ENCODE measurements around the gene COLQ.
"Not testable (repeated sequence)": the region's sequence is repeated elsewhere in the genome, so short reads cannot be mapped to it uniquely, and the experiment has no call there.

COLQ gene

DNA sequence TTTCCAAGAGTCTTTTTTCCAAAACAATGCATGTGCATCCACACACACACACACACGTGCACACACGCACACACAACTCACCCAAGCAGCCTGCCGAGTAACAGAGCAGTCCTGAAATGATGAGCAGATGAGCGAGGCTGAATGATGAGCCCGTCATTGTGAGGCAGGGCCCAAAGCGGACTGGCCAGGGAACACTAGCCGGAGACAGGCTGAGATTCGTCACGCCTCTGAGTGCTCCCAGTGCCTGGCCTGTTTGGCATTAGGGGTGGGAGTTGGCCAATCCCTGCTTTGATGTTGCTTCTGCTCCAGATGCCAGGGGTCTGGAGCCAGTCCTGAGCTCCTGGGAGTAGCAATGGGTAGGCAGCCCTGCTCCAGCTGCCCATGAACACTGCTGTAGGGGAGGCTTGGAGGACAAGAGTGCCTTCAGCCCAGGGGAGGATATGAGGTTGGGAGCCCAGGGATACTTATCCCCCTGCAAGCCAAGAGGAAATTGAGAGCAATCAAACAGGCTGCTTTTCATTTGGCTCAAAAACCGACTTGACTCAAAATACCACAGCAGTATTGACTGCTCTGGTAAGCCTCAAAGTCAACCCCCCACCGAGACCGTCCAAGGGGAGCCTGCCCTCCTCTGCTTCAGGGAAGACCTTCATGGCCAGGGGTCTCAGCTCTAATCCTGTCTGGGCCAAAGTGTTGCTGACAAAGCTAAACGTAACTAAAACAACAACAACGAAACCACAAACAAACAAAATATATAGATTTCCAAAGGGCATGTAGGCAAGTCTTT is 22.9 kb downstream of the COLQ start:
- Histone ChIP-seq H3K36me3 (ENCODE audit: control insufficient read depth, insufficient read depth, low read length) (no peaks in the 10 kb centered on the region), H3K9ac (ENCODE audit: low read length) (no peak overlapping the region), H3K9me3 (ENCODE audit: control insufficient read depth, low read length) (no peaks in the 10 kb centered on the region), H3K27me3 (ENCODE audit: control insufficient read depth, insufficient read depth, low read length) (no peaks in the 10 kb centered on the region), H3K4me3 (ENCODE audit: low read length) (no peak overlapping the region), H3K4me1 (ENCODE audit: control insufficient read depth, insufficient read depth, low read length) (no peaks in the 10 kb centered on the region)

DNA sequence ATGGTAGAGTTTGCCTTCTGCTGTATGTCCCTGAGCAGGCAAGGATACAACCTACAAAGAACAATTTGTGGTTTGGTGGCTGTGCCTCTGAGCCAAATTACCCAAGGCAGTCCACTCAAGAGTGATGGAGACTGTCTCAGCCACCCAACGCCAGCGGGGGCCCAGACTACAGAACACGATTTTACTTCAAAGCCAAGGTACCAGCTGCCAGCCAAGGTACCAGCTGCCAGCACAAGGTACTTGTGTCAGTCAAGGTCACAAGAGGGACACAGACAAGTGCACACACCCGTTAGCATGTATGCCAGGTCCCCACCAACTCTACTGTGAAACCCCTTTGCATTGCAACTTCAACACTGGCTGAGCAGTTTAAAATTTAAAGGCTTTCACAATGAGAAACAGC is 23.5 kb downstream of the COLQ start:
- H3K4me1 ChIP-seq (ENCODE audit: control insufficient read depth, insufficient read depth, low read length) = no peaks in the 10 kb centered on the region
- no peak overlapping the region for H3K4me3 ChIP-seq (ENCODE audit: low read length)
- no peaks in the 10 kb centered on the region for H3K27me3 ChIP-seq (ENCODE audit: control insufficient read depth, insufficient read depth, low read length)
- no peaks in the 10 kb centered on the region for H3K36me3 ChIP-seq (ENCODE audit: control insufficient read depth, insufficient read depth, low read length)
- no peak overlapping the region for H3K9ac ChIP-seq (ENCODE audit: low read length)
- H3K9me3 ChIP-seq (ENCODE audit: control insufficient read depth, low read length) = no peaks in the 10 kb centered on the region

DNA sequence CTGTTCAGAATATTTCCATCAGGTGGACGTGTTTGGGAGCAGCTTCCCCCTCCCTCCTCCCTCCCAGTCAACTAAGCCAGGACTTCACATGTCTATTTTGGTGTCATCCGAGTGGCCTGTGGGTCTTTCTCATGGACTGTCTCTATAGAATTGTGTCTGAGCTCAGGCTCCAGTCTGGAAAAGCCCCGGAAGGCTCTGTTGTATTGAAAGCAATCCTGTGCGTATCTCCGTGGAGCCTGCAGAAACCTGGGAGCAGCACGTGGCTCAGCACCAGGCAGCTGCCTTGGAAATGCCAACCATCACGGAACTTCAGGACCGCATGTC is 25.2 kb downstream of the COLQ start:
- Histone ChIP-seq H3K4me1 (ENCODE audit: control insufficient read depth, insufficient read depth, low read length) (no peaks in the 10 kb centered on the region), H3K36me3 (ENCODE audit: control insufficient read depth, insufficient read depth, low read length) (no peaks in the 10 kb centered on the region), H3K27me3 (ENCODE audit: control insufficient read depth, insufficient read depth, low read length) (no peaks in the 10 kb centered on the region), H3K9me3 (ENCODE audit: control insufficient read depth, low read length) (no peaks in the 10 kb centered on the region), H3K9ac (ENCODE audit: low read length) (no peak overlapping the region), H3K4me3 (ENCODE audit: low read length) (no peak overlapping the region)

DNA sequence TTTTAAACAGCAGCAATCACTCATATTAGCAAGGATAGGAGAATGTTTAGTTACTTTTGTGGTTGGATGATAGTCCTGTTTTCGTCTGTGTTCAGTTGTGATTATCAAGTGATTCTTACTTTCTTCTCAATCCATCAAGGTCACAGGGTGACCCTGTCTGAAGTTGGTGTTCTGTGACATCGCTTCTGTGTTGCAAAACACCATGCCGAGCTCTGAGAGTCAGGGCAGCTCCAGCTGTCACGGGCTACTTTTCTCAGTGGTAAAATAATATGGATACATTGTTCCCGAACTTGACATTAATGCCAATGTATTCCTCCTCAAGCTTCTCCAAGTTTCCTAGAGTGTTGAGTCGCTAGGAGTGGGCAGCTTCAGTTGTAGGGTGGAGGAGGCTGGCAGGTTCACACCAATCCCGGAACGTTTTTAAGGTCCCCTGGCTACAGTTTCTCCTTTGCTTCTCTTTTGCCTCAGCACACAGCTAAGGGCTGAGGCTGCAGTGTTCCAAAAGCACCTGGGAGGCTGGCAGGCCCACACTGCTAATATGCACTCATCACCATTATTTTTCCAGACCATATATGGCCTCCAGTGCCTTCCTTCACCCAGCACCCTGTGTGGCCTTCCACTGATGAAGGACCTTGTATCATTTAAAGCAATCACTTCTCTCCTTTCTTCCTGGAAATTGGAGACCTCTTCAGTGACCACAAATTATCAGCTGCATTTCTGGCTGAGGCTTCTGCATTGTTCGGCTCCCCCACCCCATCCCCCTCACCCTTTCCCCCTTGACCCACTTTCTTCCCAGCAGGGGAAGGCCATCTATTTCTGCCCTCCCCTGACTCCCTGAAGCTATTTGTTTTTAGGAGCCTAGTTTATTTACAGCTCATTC is 25.8 kb downstream of the COLQ start:
- H3K9me3 ChIP-seq (ENCODE audit: control insufficient read depth, low read length) = no peaks in the 10 kb centered on the region
- no peak overlapping the region for H3K9ac ChIP-seq (ENCODE audit: low read length)
- H3K36me3 ChIP-seq (ENCODE audit: control insufficient read depth, insufficient read depth, low read length) = no peaks in the 10 kb centered on the region
- H3K27me3 ChIP-seq (ENCODE audit: control insufficient read depth, insufficient read depth, low read length) = no peaks in the 10 kb centered on the region
- H3K4me3 ChIP-seq (ENCODE audit: low read length) = no peak overlapping the region
- no peaks in the 10 kb centered on the region for H3K4me1 ChIP-seq (ENCODE audit: control insufficient read depth, insufficient read depth, low read length)

DNA sequence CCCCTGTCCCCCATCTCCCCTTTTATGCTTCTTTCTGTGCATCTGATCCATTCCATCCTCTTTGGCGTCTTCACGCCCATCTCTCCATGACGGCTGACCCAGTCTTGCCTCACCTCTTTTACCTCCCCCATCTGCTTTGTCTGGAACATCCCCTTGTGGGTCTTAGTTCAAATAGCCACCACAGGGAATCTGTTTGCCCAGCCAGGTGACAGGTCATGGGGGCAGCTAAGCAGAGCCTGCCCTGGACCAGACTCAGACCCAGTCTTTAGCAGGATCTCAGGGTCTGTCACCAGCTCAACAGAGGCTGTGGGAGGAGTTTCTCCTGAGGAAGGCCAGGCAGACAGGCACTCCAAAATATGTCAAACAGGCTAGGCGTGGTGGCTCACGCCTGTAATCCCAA is 28.1 kb downstream of the COLQ start:
- Histone ChIP-seq H3K27me3 (ENCODE audit: control insufficient read depth, insufficient read depth, low read length) (no peaks in the 10 kb centered on the region), H3K4me1 (ENCODE audit: control insufficient read depth, insufficient read depth, low read length) (no peaks in the 10 kb centered on the region), H3K36me3 (ENCODE audit: control insufficient read depth, insufficient read depth, low read length) (no peaks in the 10 kb centered on the region), H3K9ac (ENCODE audit: low read length) (no peak overlapping the region), H3K9me3 (ENCODE audit: control insufficient read depth, low read length) (no peaks in the 10 kb centered on the region), H3K4me3 (ENCODE audit: low read length) (no peak overlapping the region)

DNA sequence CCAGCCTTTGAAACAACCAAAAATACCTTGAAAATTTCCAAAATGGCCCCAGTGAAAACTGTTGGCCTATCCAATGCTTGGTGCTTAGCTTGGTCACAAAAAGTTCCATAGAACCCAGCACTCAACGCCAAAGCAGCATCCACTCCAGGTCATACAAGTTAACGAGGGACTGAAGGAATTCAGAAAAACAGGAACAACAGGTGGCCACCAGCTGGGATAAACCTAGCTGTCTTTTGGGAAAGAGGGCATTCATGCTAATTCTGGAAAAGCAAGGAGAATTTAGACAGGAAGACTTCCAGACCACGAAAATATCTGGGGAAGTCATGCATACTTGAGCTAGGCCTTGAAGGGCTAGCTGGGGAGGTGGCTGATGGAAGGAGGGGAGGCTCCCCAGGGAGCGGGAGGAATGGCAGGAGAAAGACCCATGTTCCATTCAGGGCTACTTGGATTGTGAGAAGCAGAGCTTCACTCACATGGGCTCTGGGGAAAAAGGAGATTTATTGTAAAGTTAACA is 28.6 kb downstream of the COLQ start:
- Histone ChIP-seq H3K4me3 (ENCODE audit: low read length) (no peak overlapping the region), H3K27me3 (ENCODE audit: control insufficient read depth, insufficient read depth, low read length) (no peaks in the 10 kb centered on the region), H3K9me3 (ENCODE audit: control insufficient read depth, low read length) (no peaks in the 10 kb centered on the region), H3K4me1 (ENCODE audit: control insufficient read depth, insufficient read depth, low read length) (no peaks in the 10 kb centered on the region), H3K9ac (ENCODE audit: low read length) (no peak overlapping the region), H3K36me3 (ENCODE audit: control insufficient read depth, insufficient read depth, low read length) (no peaks in the 10 kb centered on the region)

DNA sequence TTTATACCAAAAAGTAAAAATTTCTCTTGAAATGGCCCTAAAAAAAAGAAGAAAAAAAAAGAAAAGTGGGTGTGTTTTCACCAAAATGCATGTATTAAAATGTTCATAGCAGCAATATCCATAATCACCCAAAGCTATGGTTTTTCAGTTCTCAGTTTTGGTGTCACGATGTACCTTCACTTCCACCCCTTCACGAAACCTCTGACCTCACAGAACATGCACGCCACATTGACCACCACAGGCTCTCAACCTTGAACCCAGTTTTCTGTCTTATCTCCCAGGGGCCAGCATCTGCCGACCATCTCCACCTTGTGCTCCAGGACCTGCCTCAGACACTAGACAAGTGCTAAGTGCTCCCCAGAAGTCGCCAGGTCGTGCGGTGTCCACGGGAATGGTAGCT is 30.4 kb downstream of the COLQ start:
- no peak overlapping the region for H3K4me3 ChIP-seq (ENCODE audit: low read length)
- H3K9me3 ChIP-seq (ENCODE audit: control insufficient read depth, low read length) = no peaks in the 10 kb centered on the region
- H3K4me1 ChIP-seq (ENCODE audit: control insufficient read depth, insufficient read depth, low read length) = no peaks in the 10 kb centered on the region
- H3K9ac ChIP-seq (ENCODE audit: low read length) = no peak overlapping the region
- no peaks in the 10 kb centered on the region for H3K36me3 ChIP-seq (ENCODE audit: control insufficient read depth, insufficient read depth, low read length)
- no peaks in the 10 kb centered on the region for H3K27me3 ChIP-seq (ENCODE audit: control insufficient read depth, insufficient read depth, low read length)

DNA sequence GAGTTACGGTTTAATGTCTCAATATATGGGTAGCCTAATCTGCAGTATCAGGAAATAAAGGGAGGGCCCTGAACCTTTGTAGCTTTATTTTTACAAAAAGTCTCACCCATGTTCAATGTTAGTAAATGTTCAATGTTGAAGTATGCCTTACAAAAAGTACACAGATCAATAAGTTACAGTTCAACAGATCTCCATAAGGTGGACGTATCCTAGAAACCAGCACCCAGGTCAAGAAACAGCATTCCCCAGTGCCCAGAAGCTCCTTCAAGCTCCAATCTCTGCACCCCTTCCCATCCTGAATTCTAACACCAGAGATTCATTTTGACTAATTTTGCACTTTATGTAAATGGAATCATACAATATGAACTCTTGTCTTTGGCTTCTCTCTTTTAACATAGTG is 31.3 kb downstream of the COLQ start:
- H3K36me3 ChIP-seq (ENCODE audit: control insufficient read depth, insufficient read depth, low read length) = no peaks in the 10 kb centered on the region
- H3K9me3 ChIP-seq (ENCODE audit: control insufficient read depth, low read length) = no peaks in the 10 kb centered on the region
- H3K4me3 ChIP-seq (ENCODE audit: low read length) = no peak overlapping the region
- H3K27me3 ChIP-seq (ENCODE audit: control insufficient read depth, insufficient read depth, low read length) = no peaks in the 10 kb centered on the region
- H3K9ac ChIP-seq (ENCODE audit: low read length) = no peak overlapping the region
- no peaks in the 10 kb centered on the region for H3K4me1 ChIP-seq (ENCODE audit: control insufficient read depth, insufficient read depth, low read length)

DNA sequence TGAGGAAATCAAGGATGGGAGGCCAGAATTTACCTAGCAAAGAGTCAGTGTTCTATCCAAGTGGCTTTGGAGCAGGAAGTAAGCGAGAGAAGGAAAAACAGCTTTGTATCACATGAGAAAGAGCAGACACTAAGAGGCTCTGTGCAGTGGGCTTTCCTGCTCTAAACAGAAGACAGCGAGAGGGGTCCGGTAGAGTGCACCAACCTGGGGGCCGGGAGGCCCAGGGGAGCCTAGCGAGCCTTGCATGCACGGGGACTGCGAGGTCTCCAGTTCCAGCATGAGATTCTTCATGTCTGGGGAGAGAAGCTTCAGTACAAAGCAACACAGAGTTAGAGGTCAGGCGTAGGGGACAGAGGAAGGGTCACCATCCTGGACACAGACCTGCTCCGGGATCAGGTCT is 33.5 kb downstream of the COLQ start:
- no peak overlapping the region for H3K4me3 ChIP-seq (ENCODE audit: low read length)
- H3K27me3 ChIP-seq (ENCODE audit: control insufficient read depth, insufficient read depth, low read length) = no peaks in the 10 kb centered on the region
- H3K4me1 ChIP-seq (ENCODE audit: control insufficient read depth, insufficient read depth, low read length) = no peaks in the 10 kb centered on the region
- H3K9me3 ChIP-seq (ENCODE audit: control insufficient read depth, low read length) = no peaks in the 10 kb centered on the region
- H3K36me3 ChIP-seq (ENCODE audit: control insufficient read depth, insufficient read depth, low read length) = no peaks in the 10 kb centered on the region
- no peak overlapping the region for H3K9ac ChIP-seq (ENCODE audit: low read length)

DNA sequence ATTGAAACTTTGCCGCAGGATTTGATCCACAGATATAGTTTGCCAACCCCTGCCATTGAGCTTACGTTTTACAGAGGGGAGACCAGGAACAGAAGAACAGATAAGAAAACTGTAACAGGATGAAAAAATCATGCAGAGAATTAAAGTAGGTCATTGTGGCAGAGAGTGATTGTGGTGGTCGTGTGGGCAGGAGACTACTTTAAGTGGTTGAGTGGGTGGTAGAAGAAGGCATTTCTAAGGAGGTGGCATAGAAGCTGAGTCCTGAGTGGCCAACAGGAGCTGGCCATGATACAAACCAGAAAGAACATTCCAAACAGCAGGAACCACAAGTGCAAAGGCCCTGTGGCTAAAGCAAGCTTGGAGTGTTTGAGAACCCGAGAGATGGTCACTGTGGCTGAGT is 34.5 kb downstream of the COLQ start:
- Histone ChIP-seq H3K4me3 (ENCODE audit: low read length) (no peak overlapping the region), H3K36me3 (ENCODE audit: control insufficient read depth, insufficient read depth, low read length) (no peaks in the 10 kb centered on the region), H3K9me3 (ENCODE audit: control insufficient read depth, low read length) (no peaks in the 10 kb centered on the region), H3K9ac (ENCODE audit: low read length) (no peak overlapping the region), H3K27me3 (ENCODE audit: control insufficient read depth, insufficient read depth, low read length) (no peaks in the 10 kb centered on the region), H3K4me1 (ENCODE audit: control insufficient read depth, insufficient read depth, low read length) (no peaks in the 10 kb centered on the region)

DNA sequence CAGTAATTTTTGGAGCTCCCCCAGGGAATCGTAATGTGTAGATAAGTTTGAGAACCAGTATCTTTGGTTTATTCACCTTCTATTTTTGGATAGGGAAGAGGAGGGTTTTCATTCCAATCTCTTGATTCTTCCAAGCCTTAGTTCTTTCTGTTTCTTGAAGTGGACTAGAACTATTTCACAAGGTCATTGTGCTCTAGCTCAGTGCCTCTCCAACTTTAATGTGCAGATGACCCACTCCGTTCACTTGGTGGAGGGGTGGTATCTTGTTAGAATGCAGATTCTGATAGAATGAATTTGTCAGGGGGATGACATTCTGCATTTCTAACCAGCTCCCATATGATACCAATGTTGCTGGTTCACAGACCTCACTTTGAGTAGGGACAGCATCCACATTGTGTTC is 35.5 kb downstream of the COLQ start:
- no peaks in the 10 kb centered on the region for H3K36me3 ChIP-seq (ENCODE audit: control insufficient read depth, insufficient read depth, low read length)
- H3K4me3 ChIP-seq (ENCODE audit: low read length) = no peak overlapping the region
- H3K9me3 ChIP-seq (ENCODE audit: control insufficient read depth, low read length) = no peaks in the 10 kb centered on the region
- H3K4me1 ChIP-seq (ENCODE audit: control insufficient read depth, insufficient read depth, low read length) = no peaks in the 10 kb centered on the region
- H3K27me3 ChIP-seq (ENCODE audit: control insufficient read depth, insufficient read depth, low read length) = no peaks in the 10 kb centered on the region
- H3K9ac ChIP-seq (ENCODE audit: low read length) = no peak overlapping the region

DNA sequence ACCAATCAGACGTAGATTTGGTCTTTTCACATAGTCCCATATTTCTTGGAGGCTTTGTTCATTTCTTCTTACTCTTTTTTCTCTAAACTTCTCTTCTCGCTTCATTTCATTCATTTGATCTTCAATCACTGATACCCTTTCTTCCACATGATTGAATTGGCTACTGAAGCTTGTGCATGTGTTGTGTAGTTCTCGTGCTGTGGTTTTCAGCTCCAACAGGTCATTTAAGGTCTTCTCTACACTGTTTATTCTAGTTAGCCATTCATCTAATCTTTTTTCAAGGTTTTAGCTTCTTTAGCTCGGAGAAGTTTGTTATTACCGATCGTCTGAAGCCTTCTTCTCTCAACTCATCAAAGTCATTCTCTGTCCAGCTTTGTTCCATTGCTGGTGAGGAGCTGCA is 37.0 kb downstream of the COLQ start:
- not testable (repeated sequence) for H3K4me1 ChIP-seq (ENCODE audit: control insufficient read depth, insufficient read depth, low read length); H3K36me3 ChIP-seq (ENCODE audit: control insufficient read depth, insufficient read depth, low read length); H3K9ac ChIP-seq (ENCODE audit: low read length); H3K4me3 ChIP-seq (ENCODE audit: low read length); H3K9me3 ChIP-seq (ENCODE audit: control insufficient read depth, low read length); H3K27me3 ChIP-seq (ENCODE audit: control insufficient read depth, insufficient read depth, low read length)
